Activated T-cell treated with anti-CD3 and anti-CD28 coated beads for 24 hours (primary cell): Measurements from ENCODE around the gene ERBB2.
"Not testable (repeated sequence)": the region's sequence is repeated elsewhere in the genome, so short reads cannot be mapped to it uniquely, and the experiment has no call there.

Source experiments
- DNase-seq: peaks from one replicate; pipeline ENCODE4 v3.0.0-alpha.2; 2020; ENCODE audit warnings: low read depth

The ERBB2 gene

GRCh38 chr17:39763051-39763820 is 63.4 kb downstream of the ERBB2 start:
- no peak for DNase-seq

DNA sequence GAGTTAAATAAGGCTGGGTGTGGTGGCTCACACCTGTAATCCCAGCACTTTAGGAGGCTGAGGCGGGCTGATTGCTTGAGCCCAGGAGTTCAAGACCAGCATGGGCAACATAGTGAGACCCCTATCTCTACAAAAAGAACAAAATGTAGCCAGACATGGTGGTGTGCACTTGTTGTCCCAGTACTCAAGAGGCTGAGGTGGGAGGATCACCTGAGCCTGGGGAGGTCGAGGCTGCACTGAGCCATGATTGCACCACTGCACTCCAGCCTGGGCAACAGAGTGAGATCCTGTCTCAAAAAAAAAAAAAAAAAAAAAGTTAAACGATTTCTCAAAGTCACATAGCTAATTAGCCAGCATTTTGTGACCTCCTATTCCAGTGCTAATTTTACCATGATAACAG is 64.3 kb downstream of the ERBB2 start:
- DNase-seq = not testable (repeated sequence)

DNA sequence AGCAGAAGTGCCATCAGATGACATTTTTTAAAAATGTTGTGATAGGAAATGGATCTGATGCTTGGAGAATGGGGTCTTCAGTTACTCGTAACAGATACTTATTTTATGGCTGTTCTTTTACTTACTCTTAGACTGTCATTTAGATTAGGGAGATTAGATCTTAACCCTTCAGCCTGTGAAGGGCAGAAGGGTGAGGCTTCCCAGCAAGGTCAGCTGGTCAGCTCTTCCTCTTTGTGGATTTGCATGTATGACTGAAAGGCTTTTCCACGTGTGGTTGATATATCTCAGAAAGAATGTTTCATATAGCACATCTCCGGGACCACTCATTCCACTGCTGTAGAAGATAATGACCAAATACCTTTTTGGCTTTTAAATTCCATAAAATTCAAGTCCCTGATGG is 65.3 kb downstream of the ERBB2 start:
- no peak for DNase-seq

- no peak for DNase-seq
Observed at GRCh38 chr17:39765766-39766165, 65.9 kb downstream of the ERBB2 start.

DNA sequence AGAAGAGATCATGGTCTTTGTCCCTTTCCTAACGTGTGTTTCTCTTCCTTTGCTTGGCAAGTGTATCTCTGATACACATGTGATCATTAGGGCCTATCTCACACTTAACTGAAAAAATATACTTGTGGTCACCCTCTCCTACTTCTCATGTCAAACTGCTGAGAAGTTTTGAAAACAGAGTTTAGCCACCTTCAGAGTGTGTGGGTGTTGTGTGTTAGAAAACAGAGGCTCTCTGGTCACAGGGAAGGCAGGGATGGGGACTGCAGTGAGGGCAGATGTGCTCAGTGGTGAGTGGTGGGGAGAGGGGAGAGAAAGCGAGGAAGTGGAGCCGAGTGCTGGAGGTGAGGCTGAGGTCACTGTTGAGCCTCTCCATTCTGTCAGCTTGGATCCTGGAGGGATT is 67.3 kb downstream of the ERBB2 start:
- DNase-seq = no peak

GRCh38 chr17:39769974-39770587 is 70.2 kb downstream of the ERBB2 start:
- peak; percentile 63 for DNase-seq

GRCh38 chr17:39772415-39772814 is 72.6 kb downstream of the ERBB2 start:
- DNase-seq = no peak

DNA sequence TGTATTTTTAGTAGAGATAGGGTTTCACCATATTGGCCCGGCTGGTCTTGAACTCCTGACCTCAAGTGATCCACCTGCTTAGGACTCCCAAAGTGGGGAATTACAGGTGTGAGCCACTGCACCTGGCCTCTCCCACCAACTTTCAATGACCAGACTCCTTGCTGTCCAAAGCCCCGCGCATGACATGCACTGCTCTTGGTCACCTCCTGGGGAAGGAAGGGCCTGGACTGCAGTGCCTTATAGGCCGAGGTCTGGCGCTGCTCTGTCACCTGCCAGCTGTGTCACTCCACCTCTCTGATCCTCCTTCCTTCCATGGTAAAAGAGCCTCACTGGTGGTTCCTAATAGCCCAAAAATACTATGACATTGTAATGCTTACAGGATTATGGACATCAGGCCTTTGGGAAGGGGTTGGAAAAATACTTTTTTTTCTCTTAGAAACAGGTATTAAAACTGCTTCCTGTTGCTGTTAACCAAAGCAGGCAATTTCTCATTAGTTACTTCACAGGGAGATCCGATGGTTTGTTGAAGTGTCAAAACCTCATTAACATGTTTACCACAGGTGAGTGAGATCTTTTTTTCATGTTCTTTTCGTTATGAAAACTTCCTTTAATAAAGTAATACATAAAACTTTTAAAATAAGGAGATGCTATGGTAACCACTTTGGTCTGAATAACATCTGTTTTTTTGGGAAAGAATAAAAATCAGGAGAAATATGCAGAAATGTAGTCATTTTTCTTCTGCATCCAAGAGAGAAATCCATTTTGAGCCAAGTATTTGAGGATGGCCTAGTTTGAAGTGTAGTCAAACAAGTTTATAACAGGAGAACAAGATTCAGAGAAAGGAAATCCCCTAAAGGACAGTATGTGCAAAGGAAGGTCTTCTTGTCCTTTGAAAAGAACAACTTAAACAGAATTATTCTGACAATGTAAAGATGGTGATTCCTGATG is 73.4 kb downstream of the ERBB2 start:
- no peak for DNase-seq

DNA sequence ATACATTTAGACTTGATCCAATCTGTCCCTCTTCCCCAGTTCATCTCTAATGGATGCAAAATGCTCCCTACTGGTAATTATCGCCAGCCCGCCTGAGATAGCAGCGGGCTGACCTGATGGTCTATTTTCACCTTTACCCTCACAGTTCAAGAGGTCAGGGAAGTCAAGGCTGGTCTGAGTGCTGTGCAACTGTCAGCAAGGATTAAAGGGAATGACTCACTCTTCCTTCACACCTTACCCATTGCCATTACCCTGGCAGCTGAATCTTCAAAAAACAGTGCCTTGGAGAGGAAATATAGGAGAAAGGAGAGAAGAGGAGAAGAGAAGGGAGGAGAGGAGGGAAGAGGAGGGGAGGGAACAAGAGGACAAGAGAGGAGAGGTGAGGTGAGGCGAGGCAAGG is 74.2 kb downstream of the ERBB2 start:
- no peak for DNase-seq

- DNase-seq = no peak
Observed at GRCh38 chr17:39775031-39775430, 75.2 kb downstream of the ERBB2 start.

- DNase-seq = no peak
Observed at GRCh38 chr17:39776252-39776651, 76.4 kb downstream of the ERBB2 start.

DNA sequence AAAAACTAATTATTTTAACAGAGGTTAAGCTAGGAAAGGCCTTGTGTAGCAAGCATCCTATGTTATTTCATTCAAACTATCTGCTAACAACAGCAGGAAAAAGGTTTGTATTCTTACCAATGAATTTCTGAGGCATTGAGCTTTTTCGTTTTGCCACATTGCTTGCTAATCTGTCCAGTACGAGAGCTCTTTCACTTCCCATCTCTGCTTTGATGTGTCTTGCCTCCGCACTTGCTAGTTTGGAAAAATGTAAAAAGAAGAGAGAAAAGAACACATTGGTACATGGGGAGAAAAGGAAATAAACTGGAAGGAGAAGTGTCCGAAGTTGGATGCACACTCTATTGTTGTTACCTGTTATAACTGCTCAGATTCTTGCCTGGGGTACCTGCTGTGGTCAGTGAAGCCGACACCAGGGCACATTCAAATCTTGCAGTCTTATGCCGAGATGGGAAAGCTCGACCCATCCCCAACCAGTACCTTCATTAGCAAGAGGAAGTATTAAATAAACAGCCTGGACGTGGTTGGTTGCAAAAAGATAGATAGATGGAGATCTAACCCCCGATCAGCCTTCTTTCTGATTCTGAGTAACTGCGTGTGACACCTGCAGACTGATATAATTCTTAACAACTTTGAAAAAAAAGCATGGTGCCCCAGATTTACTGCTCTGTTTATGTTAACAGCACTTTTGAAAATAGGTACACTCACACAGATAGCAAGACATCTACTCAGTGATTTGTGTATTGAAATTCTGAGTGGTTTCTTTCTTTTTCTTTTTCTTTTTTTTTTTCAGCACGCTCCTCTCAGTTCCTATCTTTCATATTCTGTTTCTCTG is 77.9 kb downstream of the ERBB2 start:
- no peak for DNase-seq
